B cell (primary cell): Measurements from ENCODE around the gene DLL1. TPM values are rescaled to one million over a fixed set of nuclear protein-coding genes. Genes with fewer than 3 reads are reported as not detected.

ENCODE experiments used
- ATAC-seq: fragments of 200-7000 bp; cut with Tn5 transposase; one replicate; pipeline ENCODE4 v1.10.0; 2021; ENCODE audit warnings: low read depth, mild to moderate bottlenecking, moderate number of reproducible peaks, moderate library complexity
- CTCF ChIA-PET: fragments of 350-600 bp; sonication (Branson Sonifier 250); formaldehyde crosslinking; loops from one replicate; lab custom pipeline; 2021; ENCODE audit warnings: antibody characterized with exemption, inconsistent platforms; lab: Charles Lee
- POLR2A ChIA-PET: fragments of 350-600 bp; sonication (Branson Sonifier 250); formaldehyde crosslinking; loops from one replicate; lab custom pipeline; 2021; ENCODE audit warnings: antibody characterized with exemption; lab: Charles Lee
- DNase-seq: peaks from one replicate; pipeline ENCODE4 v3.0.0; 2013
- H2AFZ ChIP-seq: 2 replicates; pipeline ENCODE4 v1.6.1; 2012; ENCODE audit warnings: mild to moderate bottlenecking, low read depth, low read length; ENCODE audit not compliant: insufficient read depth, poor library complexity, severe bottlenecking
- H3K27ac ChIP-seq, 2 donors: 1 replicate in 1 of 2; 2 replicates in 1 of 2; pipeline ENCODE4 v1.5.1; 2012 to 2013; ENCODE audit warnings: low read length in 2 of 2, mild to moderate bottlenecking in 2 of 2, moderate library complexity in 1 of 2
- H3K27me3 ChIP-seq, 4 experiments: fragments of 200-600 bp in 1 of 4; sonication (generic) in 1 of 4; replicated peaks in 1 of 4; 1 replicate in 2 of 4; 2 replicates in 2 of 4; pipeline versions ENCODE4 v1.6.1 to v1.7.0; 2013 to 2016; ENCODE audit warnings: low read length in 3 of 4, mild to moderate bottlenecking in 2 of 4, mixed read lengths in 1 of 4, moderate library complexity in 1 of 4; ENCODE audit not compliant: insufficient read depth in 4 of 4, control insufficient read depth in 3 of 4; ENCODE audit errors: control extremely low read depth in 1 of 4
- H3K36me3 ChIP-seq, 2 experiments: replicated peaks in 1 of 2; 1 replicate in 1 of 2; 2 replicates in 1 of 2; pipeline versions ENCODE4 v1.6.1 to v1.7.1; 2013; ENCODE audit warnings: low read length in 1 of 2; ENCODE audit not compliant: insufficient read depth in 2 of 2, control insufficient read depth in 1 of 2; ENCODE audit errors: control extremely low read depth in 1 of 2, extremely low read depth in 1 of 2
- H3K4me1 ChIP-seq, 2 donors: fragments of 200-600 bp in 1 of 2; sonication (generic) in 1 of 2; 1 replicate in 1 of 2; 2 replicates in 1 of 2; pipeline versions ENCODE4 v1.5.1 to v1.6.1; 2013 to 2017; ENCODE audit warnings: low read length in 2 of 2; ENCODE audit not compliant: control insufficient read depth in 2 of 2, insufficient read depth in 2 of 2
- H3K4me2 ChIP-seq: replicated peaks from 2 replicates; pipeline ENCODE3; 2012; ENCODE audit warnings: mild to moderate bottlenecking, low read depth, low read length; ENCODE audit not compliant: poor library complexity, severe bottlenecking
- H3K4me3 ChIP-seq, 5 experiments: fragments of 200-600 bp in 1 of 5; sonication (generic) in 1 of 5; 1 replicate in 3 of 5; 2 replicates in 2 of 5; pipeline versions ENCODE4 v1.5.1 to v1.7.0; 2011 to 2016; ENCODE audit warnings: low read length in 4 of 5, mild to moderate bottlenecking in 4 of 5, low read depth in 2 of 5, control low read depth in 1 of 5, moderate library complexity in 1 of 5; ENCODE audit not compliant: insufficient read depth in 1 of 5; ENCODE audit errors: control extremely low read depth in 1 of 5, extremely low read depth in 1 of 5
- H3K79me2 ChIP-seq: fragments of 200-600 bp; sonication (generic); one replicate; pipeline ENCODE4 v1.6.0; 2016; ENCODE audit warnings: low read length; ENCODE audit not compliant: control insufficient read depth, insufficient read depth
- H3K9ac ChIP-seq: fragments of 200-600 bp; sonication (generic); 2 replicates; pipeline ENCODE4 v1.6.1; 2017; ENCODE audit warnings: mild to moderate bottlenecking, low read length, moderate library complexity
- H3K9me3 ChIP-seq, 3 donors: one replicate each; pipeline versions ENCODE4 v1.6.1 to v1.7.1; 2013; ENCODE audit warnings: low read length in 2 of 3; ENCODE audit not compliant: control insufficient read depth in 2 of 3, insufficient read depth in 1 of 3; ENCODE audit errors: control extremely low read depth in 1 of 3
- H4K20me1 ChIP-seq: 2 replicates; pipeline ENCODE4 v1.6.0; 2012; ENCODE audit warnings: mild to moderate bottlenecking, low read length; ENCODE audit not compliant: insufficient read depth, control insufficient read depth, poor library complexity, severe bottlenecking
- H3K27ac Mint-ChIP-seq: one replicate; pipeline ENCODE4 v1.8.0; 2021; ENCODE audit warnings: mixed read lengths
- H3K27me3 Mint-ChIP-seq: one replicate; pipeline ENCODE4 v1.8.0; 2021; ENCODE audit warnings: mixed read lengths
- H3K4me1 Mint-ChIP-seq: one replicate; pipeline ENCODE4 v1.8.0; 2021; ENCODE audit warnings: mixed read lengths
- H3K4me3 Mint-ChIP-seq: one replicate; pipeline ENCODE4 v1.8.0; 2021; ENCODE audit warnings: mixed read lengths
- H3K9me3 Mint-ChIP-seq: one replicate; pipeline ENCODE4 v1.8.0; 2022; ENCODE audit warnings: mixed read lengths; ENCODE audit not compliant: insufficient read depth
- EZH2 ChIP-seq: IDR thresholded peaks from 2 replicates; pipeline ENCODE4 v1.6.1; 2012; ENCODE audit warnings: borderline replicate concordance, low read depth, mild to moderate bottlenecking, moderate library complexity, low read length; ENCODE audit not compliant: insufficient read depth, poor library complexity, severe bottlenecking
- WGBS: methylation state at CpG from one replicate; pipeline ENCODE4 v1.1.5; 2013; ENCODE audit warnings: missing lambda C conversion rate; ENCODE audit not compliant: insufficient coverage; 5-methylcytosine and 5-hydroxymethylcytosine counted together
- intact Hi-C: fragments of 100-400 bp; cut with micrococcal nuclease; formaldehyde crosslinking; loops from one replicate; pipeline ENCODE4 v1.10.0; 2022
- polyA plus RNA-seq: library from polyadenylated mRNA; depleted of rRNA; stranded (reverse); fragments of >200 nt; gene quantifications from 2 replicates; pipeline ENCODE4 v1.2.3, GENCODE V29; 2012
- total RNA-seq, 2 donors: library from RNA; stranded (reverse); fragments of 120-200 nt in 1 of 2; gene quantifications; 1 replicate in 1 of 2; 2 replicates in 1 of 2; pipeline versions ENCODE4 v1.2.3 to v1.2.4, GENCODE V29; 2013 to 2022
- TF ChIP-seq, protein P1 (sequence below): fragments of 200-600 bp; IDR thresholded peaks from one replicate; pipeline ENCODE4 v1.8.0; 2022; ENCODE audit warnings: antibody characterized with exemption, mild to moderate bottlenecking

Gene DLL1
- total and polyA plus RNA-seq, 2 donors (not counting 1 experiment from before 2014, with no cell fraction given) = 1.6 to 6.8 TPM

DNA sequence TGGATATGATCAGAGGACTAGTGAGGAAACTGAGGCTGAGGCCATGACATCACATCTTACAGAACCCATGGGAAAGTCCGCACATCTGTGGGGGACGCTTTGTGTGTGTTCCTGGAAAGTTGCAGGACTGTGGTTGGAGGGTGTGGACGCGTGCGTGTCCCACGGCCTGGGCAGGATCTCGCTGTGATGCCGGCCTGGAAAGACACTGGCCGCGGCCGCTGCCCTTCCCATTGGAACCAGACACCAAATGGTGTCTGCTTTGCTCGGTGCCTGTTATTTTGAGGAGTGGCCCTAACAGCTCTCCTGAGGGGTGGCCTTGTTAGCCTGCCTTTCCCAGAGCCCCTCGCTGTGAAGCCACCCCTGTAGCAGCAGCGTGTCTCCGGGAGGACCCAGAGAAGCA lies 41.1 kb downstream of the DLL1 start:
- no peak for ATAC-seq
- no peaks in the 10 kb centered on the region for H4K20me1 ChIP-seq
- H3K4me1 ChIP-seq = no peaks in the 10 kb centered on the region
- no peaks in the 10 kb centered on the region for H3K27me3 ChIP-seq
- no peak overlapping the region for H3K4me2 ChIP-seq
- no peaks in the 10 kb centered on the region for H3K79me2 ChIP-seq
- H3K4me3 ChIP-seq = no peak overlapping the region
- H3K27me3 Mint-ChIP-seq = peaks cover 13% of the 10 kb centered on the region
- 94% methylated on average over 14 of the region's 15 CpGs for WGBS
- intact Hi-C loops = no loop called here
- H3K4me1 Mint-ChIP-seq = no peaks in the 10 kb centered on the region
- H3K27ac Mint-ChIP-seq = no peak overlapping the region
- no peak overlapping the region for H3K27ac ChIP-seq
- ChIA-PET POLR2A (no interaction called here), CTCF (no interaction called here)
- TF ChIP-seq, protein P1, sequence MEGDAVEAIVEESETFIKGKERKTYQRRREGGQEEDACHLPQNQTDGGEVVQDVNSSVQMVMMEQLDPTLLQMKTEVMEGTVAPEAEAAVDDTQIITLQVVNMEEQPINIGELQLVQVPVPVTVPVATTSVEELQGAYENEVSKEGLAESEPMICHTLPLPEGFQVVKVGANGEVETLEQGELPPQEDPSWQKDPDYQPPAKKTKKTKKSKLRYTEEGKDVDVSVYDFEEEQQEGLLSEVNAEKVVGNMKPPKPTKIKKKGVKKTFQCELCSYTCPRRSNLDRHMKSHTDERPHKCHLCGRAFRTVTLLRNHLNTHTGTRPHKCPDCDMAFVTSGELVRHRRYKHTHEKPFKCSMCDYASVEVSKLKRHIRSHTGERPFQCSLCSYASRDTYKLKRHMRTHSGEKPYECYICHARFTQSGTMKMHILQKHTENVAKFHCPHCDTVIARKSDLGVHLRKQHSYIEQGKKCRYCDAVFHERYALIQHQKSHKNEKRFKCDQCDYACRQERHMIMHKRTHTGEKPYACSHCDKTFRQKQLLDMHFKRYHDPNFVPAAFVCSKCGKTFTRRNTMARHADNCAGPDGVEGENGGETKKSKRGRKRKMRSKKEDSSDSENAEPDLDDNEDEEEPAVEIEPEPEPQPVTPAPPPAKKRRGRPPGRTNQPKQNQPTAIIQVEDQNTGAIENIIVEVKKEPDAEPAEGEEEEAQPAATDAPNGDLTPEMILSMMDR = no peak
- no peak for TF ChIP-seq EZH2
- no peak overlapping the region for H3K9ac ChIP-seq
- H3K36me3 ChIP-seq = no peaks in the 10 kb centered on the region
- no peak for DNase-seq
- H3K9me3 Mint-ChIP-seq = no peaks in the 10 kb centered on the region
- no peak overlapping the region for H2AFZ ChIP-seq
- no peaks in the 10 kb centered on the region for H3K9me3 ChIP-seq
- H3K4me3 Mint-ChIP-seq = no peak overlapping the region

DNA sequence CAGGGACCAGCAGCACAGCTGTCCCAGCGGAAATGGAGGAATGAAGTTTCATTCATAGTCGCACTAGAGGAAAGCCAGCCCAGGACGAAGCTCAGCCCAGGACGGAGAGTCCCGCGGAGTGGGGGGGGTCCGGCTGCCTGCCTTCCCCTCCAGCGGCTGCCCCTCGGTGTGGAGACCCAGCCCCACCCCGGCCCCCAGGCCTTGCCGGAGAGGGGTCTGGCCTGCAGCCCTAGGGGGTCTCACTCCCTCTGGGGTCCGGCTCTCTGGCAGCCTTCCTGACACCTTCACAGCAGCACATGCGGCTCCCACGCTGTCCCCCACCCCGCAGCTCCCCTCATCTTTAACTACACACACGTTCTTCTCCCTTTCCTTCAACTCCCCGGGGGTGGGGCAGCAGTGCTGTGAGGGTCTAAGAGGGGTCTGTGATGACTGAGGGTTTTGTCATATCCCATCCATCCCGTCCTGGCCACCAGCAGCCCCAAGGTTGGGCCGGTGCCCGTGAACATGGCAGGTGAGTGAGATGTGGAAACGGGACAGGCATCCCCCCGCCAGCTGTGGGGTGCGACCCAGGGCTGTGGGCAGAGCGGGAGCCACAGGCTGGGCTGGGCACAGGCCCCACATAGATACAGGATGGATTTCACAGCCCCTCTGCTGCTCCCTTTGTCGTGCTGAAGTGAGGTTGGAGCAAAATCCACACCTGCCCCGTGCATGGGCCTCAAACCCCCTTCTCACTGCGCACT lies 41.8 kb downstream of the DLL1 start:
- WGBS = 92% methylated on average over 22 of the region's 27 CpGs
- Histone ChIP-seq H3K9me3 (no peaks in the 10 kb centered on the region), H4K20me1 (no peaks in the 10 kb centered on the region), H3K4me1 (no peaks in the 10 kb centered on the region), H3K27me3 (no peaks in the 10 kb centered on the region), H3K36me3 (no peaks in the 10 kb centered on the region), H2AFZ (no peak overlapping the region), H3K4me3 (no peak overlapping the region), H3K9ac (no peak overlapping the region), H3K4me2 (no peak overlapping the region), H3K27ac (no peak overlapping the region), H3K79me2 (no peaks in the 10 kb centered on the region)
- H3K9me3 Mint-ChIP-seq = no peaks in the 10 kb centered on the region
- H3K4me1 Mint-ChIP-seq = no peaks in the 10 kb centered on the region
- intact Hi-C loops = no loop called here
- TF ChIP-seq EZH2 = no peak
- TF ChIP-seq, protein P1 = no peak
- no peak overlapping the region for H3K4me3 Mint-ChIP-seq
- DNase-seq (no peak), ATAC-seq (no peak)
- ChIA-PET POLR2A (no interaction called here), CTCF (no interaction called here)
- H3K27ac Mint-ChIP-seq = no peak overlapping the region
- peaks cover 8% of the 10 kb centered on the region for H3K27me3 Mint-ChIP-seq
